GM12878 (cell line): ENCODE measurements around the gene SUPT4H1. TPM values are rescaled to one million over a fixed set of nuclear protein-coding genes. Genes with fewer than 3 reads are reported as not detected.
A peak's percentile ranks its signal among the peaks of the same experiment; 100 is the strongest.

Source experiments
- BRCA1 ChIP-seq: IDR thresholded peaks from 2 replicates; pipeline ENCODE4 v1.6.1; 2011; ENCODE audit warnings: low read depth, low read length, improper control_type of control experiment
- DPF2 ChIP-seq: fragments of 450-650 bp; IDR thresholded peaks from 2 replicates; pipeline ENCODE4 v1.6.1; 2017; ENCODE audit warnings: mild to moderate bottlenecking
- ETV6 ChIP-seq, 2 experiments: fragments of 450-650 bp in 1 of 2; IDR thresholded peaks in 1 of 2; conservative IDR thresholded peaks in 1 of 2; 2 replicates each; pipeline ENCODE4 v1.6.1; 2014; ENCODE audit warnings: antibody characterized with exemption in 1 of 2, borderline replicate concordance in 1 of 2, low read depth in 1 of 2, mild to moderate bottlenecking in 1 of 2, moderate library complexity in 1 of 2
- FOXM1 ChIP-seq: IDR thresholded peaks from 2 replicates; pipeline ENCODE4 v1.6.1; 2012; ENCODE audit warnings: low read depth, mild to moderate bottlenecking, inconsistent platforms, low read length, moderate library complexity
- MEF2A ChIP-seq: IDR thresholded peaks from 2 replicates; pipeline ENCODE4 v1.6.1; 2011; ENCODE audit warnings: low read depth, mild to moderate bottlenecking, low read length, moderate library complexity; ENCODE audit not compliant: insufficient read depth
- NFYB ChIP-seq: IDR thresholded peaks from 2 replicates; pipeline ENCODE4 v1.6.1; 2011; ENCODE audit warnings: low read depth, mild to moderate bottlenecking, low read length, improper control_type of control experiment, moderate library complexity; ENCODE audit not compliant: insufficient read depth
- POLR2AphosphoS2 ChIP-seq: IDR thresholded peaks from 2 replicates; pipeline ENCODE4 v1.6.1; 2011; ENCODE audit warnings: low read depth, mild to moderate bottlenecking, low read length, improper control_type of control experiment, moderate library complexity
- RBBP5 ChIP-seq: fragments of 200-600 bp; sonication (generic); conservative IDR thresholded peaks from 2 replicates; pipeline ENCODE4 v1.6.1; 2016
- REST ChIP-seq: IDR thresholded peaks from 2 replicates; pipeline ENCODE4 v1.6.1; 2012; ENCODE audit warnings: mild to moderate bottlenecking, low read depth, low read length
- SUPT20H ChIP-seq: IDR thresholded peaks from 2 replicates; pipeline ENCODE4 v1.6.1; 2011; ENCODE audit warnings: low read depth, mild to moderate bottlenecking, low read length, moderate library complexity, borderline replicate concordance; ENCODE audit not compliant: control insufficient read depth
- USF2 ChIP-seq: IDR thresholded peaks from 2 replicates; pipeline ENCODE4 v1.6.1; 2011; ENCODE audit warnings: low read depth, low read length, improper control_type of control experiment, borderline replicate concordance
- YBX1 ChIP-seq: fragments of 450-650 bp; IDR thresholded peaks from 2 replicates; pipeline ENCODE4 v1.6.1; 2016; ENCODE audit warnings: antibody characterized with exemption
- ZBED1 ChIP-seq: IDR thresholded peaks from 2 replicates; pipeline ENCODE4 v1.6.1; 2016; ENCODE audit warnings: borderline replicate concordance
- ZNF207 ChIP-seq: fragments of 450-650 bp; IDR thresholded peaks from 2 replicates; pipeline ENCODE4 v1.6.1; 2014; ENCODE audit warnings: antibody characterized with exemption, mild to moderate bottlenecking, borderline replicate concordance
- ZNF384 ChIP-seq: IDR thresholded peaks from 2 replicates; pipeline ENCODE4 v1.6.1; 2012; ENCODE audit warnings: low read depth, mild to moderate bottlenecking, low read length, improper control_type of control experiment, borderline replicate concordance
- polyA plus RNA-seq, 11 experiments: library from polyadenylated mRNA; depleted of rRNA in 4 of 11; unstranded in 6 of 11; stranded (reverse) in 5 of 11; fragments of >200 nt; fragmentation: Nextera tagmentation in 4 of 11; fragmentation: Illumina TruSeq in 1 of 11; extraction: Ambion mirVana in 4 of 11; extraction: Trizol in 1 of 11; gene quantifications; 1 replicate in 1 of 11; 2 replicates in 10 of 11; pipeline versions ENCODE4 v1.2.1 to v1.2.3, GENCODE V29; 2011 to 2016; ENCODE audit warnings: inconsistent platforms in 2 of 11, missing spikeins in 2 of 11, low read depth in 1 of 11
- total RNA-seq, 4 experiments: library from RNA; depleted of rRNA in 3 of 4; stranded (reverse); fragments of >200 nt in 3 of 4; fragmentation: Illumina TruSeq in 1 of 4; extraction: Trizol in 1 of 4; gene quantifications; 2 replicates each; pipeline versions ENCODE4 v1.2.1 to v1.2.3, GENCODE V29; 2013 to 2021
- TF ChIP-seq, protein P1 (sequence below): IDR thresholded peaks from 2 replicates; pipeline ENCODE4 v1.6.1; 2011; ENCODE audit warnings: mild to moderate bottlenecking, low read depth, low read length, moderate library complexity; ENCODE audit not compliant: insufficient replicate concordance
- TF ChIP-seq, protein P2 (sequence below): fragments of 450-650 bp; IDR thresholded peaks from 2 replicates; pipeline ENCODE4 v1.6.1; 2018; ENCODE audit warnings: borderline replicate concordance, mild to moderate bottlenecking; ENCODE audit not compliant: partially characterized antibody
- TF ChIP-seq, protein P3 (sequence below): fragments of 450-650 bp; IDR thresholded peaks from 2 replicates; pipeline ENCODE4 v1.6.1; 2017; ENCODE audit warnings: mild to moderate bottlenecking, low read depth, inconsistent platforms; ENCODE audit not compliant: poor library complexity, severe bottlenecking

The SUPT4H1 gene
- total and polyA plus RNA-seq, 10 of the 15 experiments (the other 5 are each of a cell fraction or from before 2014, with no cell fraction given) = 83.8 to 293 (median 128) TPM

DNA sequence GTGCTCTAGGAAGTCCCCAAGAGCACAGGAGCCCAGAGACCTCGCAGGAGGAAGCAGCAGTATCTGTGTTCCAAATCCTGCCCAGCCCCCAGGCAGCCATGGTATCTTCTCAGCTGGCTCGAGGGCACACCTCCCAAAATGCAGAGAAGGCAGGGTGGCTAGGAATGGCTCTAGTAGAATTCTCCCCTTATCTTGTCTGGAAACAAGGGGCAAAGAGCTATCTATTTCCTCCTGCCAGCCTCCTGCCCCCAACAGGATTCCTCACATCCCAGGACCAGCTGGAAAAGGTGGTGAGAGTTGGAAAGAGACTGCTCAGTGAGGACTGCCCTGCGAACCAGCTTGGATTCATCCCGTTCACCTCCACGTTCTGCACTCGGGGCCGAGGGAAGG lies 14.8 kb downstream of the SUPT4H1 start (continued):
- TF ChIP-seq POLR2AphosphoS2 = 0 out of 2 replicates have a peak, but pooled peaks have one; percentile 13
- TF ChIP-seq ZNF207 = no peak
- TF ChIP-seq RBBP5 = no peak
- no peak for TF ChIP-seq USF2
- no peak for TF ChIP-seq SUPT20H
- TF ChIP-seq, protein P1, sequence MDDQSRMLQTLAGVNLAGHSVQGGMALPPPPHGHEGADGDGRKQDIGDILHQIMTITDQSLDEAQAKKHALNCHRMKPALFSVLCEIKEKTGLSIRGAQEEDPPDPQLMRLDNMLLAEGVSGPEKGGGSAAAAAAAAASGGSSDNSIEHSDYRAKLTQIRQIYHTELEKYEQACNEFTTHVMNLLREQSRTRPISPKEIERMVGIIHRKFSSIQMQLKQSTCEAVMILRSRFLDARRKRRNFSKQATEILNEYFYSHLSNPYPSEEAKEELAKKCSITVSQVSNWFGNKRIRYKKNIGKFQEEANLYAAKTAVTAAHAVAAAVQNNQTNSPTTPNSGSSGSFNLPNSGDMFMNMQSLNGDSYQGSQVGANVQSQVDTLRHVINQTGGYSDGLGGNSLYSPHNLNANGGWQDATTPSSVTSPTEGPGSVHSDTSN = peak; percentile 12
- TF ChIP-seq YBX1 = no peak
- TF ChIP-seq, protein P2, sequence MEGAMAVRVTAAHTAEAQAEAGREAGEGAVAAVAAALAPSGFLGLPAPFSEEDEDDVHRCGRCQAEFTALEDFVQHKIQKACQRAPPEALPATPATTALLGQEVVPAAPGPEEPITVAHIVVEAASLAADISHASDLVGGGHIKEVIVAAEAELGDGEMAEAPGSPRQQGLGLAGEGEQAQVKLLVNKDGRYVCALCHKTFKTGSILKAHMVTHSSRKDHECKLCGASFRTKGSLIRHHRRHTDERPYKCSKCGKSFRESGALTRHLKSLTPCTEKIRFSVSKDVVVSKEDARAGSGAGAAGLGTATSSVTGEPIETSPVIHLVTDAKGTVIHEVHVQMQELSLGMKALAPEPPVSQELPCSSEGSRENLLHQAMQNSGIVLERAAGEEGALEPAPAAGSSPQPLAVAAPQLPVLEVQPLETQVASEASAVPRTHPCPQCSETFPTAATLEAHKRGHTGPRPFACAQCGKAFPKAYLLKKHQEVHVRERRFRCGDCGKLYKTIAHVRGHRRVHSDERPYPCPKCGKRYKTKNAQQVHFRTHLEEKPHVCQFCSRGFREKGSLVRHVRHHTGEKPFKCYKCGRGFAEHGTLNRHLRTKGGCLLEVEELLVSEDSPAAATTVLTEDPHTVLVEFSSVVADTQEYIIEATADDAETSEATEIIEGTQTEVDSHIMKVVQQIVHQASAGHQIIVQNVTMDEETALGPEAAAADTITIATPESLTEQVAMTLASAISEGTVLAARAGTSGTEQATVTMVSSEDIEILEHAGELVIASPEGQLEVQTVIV = no peak
- no peak for TF ChIP-seq FOXM1
- TF ChIP-seq NFYB = no peak
- TF ChIP-seq ZBED1 = peak; percentile 67; the same call in 1 of the 2 replicates
- no peak for TF ChIP-seq DPF2
- TF ChIP-seq ETV6 (conservative IDR thresholded peaks at IDR 0.05 in 1 of 2, IDR thresholded peaks at IDR 0.05 in 1 of 2; ENCODE audit: borderline replicate concordance in 1 of 2, low read depth in 1 of 2) = no peak
- TF ChIP-seq REST = no peak
- TF ChIP-seq ZNF384 = no peak
- no peak for TF ChIP-seq MEF2A
- TF ChIP-seq BRCA1 = no peak
- TF ChIP-seq, protein P3, sequence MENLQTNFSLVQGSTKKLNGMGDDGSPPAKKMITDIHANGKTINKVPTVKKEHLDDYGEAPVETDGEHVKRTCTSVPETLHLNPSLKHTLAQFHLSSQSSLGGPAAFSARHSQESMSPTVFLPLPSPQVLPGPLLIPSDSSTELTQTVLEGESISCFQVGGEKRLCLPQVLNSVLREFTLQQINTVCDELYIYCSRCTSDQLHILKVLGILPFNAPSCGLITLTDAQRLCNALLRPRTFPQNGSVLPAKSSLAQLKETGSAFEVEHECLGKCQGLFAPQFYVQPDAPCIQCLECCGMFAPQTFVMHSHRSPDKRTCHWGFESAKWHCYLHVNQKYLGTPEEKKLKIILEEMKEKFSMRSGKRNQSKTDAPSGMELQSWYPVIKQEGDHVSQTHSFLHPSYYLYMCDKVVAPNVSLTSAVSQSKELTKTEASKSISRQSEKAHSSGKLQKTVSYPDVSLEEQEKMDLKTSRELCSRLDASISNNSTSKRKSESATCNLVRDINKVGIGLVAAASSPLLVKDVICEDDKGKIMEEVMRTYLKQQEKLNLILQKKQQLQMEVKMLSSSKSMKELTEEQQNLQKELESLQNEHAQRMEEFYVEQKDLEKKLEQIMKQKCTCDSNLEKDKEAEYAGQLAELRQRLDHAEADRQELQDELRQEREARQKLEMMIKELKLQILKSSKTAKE = no peak
